ENCODE measurements around the gene CDCP1.

The CDCP1 gene

DNA sequence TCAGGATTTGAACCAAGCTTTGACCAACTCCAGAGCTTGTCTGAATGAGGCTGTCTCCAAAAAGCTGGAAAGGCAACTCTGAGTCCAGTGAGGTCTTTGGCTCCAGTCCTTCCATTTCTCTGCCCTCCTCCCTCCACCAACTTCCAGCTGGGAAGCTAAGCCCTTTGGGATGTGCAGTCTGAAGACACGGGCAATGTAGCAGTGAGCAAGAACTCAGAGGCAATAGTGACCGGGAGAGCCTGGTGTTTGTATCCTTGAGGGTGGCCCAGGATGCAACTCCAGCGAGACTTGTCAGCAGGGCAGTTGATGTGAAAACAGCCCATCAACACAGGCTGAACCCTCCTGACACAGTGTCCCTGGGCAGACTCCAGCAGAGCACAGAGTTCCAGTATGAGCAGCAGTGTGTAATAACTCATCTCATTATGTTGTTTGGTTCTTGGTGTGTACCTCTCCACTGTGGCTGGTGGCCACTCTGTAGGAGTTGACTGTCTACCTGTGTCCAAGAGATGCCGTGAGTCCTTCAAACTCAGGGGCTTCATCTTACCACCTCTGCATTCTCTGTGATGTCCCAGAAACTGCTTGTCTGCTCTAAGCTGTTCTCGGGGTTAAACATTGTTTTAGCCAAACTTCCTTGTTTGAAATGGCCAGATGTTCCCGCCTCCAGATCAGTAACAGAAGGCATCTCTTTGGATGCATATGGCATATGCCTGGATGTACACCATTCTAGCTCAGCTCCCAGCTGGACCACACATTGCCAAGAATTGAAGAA, 6.6 kb downstream of the CDCP1 start:
- peaks cover 97% of the 10 kb centered on the region for H3K4me1 ChIP-seq (ENCODE audit: insufficient read depth, poor library complexity, severe bottlenecking)
- H3K27ac ChIP-seq (ENCODE audit: poor library complexity, severe bottlenecking): peak overlapping the region; percentile 100
- no peak for DNase-seq (ENCODE audit: low spot score)
- H3K9me3 ChIP-seq (ENCODE audit: severe bottlenecking): no peaks in the 10 kb centered on the region
- ATAC-seq (ENCODE audit: low read depth): no peak; the same call in 2 of the 3 replicates
- TF ChIP-seq, protein P1, sequence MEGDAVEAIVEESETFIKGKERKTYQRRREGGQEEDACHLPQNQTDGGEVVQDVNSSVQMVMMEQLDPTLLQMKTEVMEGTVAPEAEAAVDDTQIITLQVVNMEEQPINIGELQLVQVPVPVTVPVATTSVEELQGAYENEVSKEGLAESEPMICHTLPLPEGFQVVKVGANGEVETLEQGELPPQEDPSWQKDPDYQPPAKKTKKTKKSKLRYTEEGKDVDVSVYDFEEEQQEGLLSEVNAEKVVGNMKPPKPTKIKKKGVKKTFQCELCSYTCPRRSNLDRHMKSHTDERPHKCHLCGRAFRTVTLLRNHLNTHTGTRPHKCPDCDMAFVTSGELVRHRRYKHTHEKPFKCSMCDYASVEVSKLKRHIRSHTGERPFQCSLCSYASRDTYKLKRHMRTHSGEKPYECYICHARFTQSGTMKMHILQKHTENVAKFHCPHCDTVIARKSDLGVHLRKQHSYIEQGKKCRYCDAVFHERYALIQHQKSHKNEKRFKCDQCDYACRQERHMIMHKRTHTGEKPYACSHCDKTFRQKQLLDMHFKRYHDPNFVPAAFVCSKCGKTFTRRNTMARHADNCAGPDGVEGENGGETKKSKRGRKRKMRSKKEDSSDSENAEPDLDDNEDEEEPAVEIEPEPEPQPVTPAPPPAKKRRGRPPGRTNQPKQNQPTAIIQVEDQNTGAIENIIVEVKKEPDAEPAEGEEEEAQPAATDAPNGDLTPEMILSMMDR (IDR thresholded peaks at IDR 0.05; ENCODE audit: poor library complexity, severe bottlenecking): no peak
- H3K4me3 ChIP-seq (ENCODE audit: severe bottlenecking): no peak overlapping the region
- peaks cover 62% of the 10 kb centered on the region for H3K36me3 ChIP-seq (ENCODE audit: low read depth)
- no peaks in the 10 kb centered on the region for H3K27me3 ChIP-seq (ENCODE audit: insufficient read depth, poor library complexity, severe bottlenecking)

DNA sequence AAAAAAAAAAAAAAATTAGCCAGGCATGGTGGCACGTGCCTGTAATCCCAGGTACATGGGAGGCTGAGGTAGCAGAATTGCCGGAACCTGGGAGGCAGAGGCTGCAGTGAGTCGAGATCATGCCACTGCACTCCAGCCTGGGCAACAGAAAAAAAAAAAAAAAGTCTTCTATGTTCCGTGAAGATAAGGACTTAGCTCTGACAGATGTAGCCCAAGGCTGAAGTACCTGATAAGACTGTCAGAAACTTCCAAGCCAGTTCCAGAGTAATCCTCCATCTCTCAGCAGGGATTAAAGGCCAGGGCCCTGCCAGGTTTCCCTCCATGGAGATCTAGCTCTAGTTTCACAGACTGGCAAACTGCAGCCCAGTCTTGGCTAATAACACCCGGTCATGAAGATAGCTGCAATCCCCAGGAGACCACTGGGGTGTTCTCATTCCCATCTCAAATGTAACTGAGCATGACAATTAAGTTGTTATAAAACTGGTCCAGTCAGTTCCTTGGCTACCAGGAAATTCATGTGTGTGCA, 8.5 kb downstream of the CDCP1 start:
- TF ChIP-seq, protein P1 (IDR thresholded peaks at IDR 0.05; ENCODE audit: poor library complexity, severe bottlenecking): no peak
- DNase-seq (ENCODE audit: low spot score): no peak
- Histone ChIP-seq H3K9me3 (ENCODE audit: severe bottlenecking) (no peaks in the 10 kb centered on the region), H3K4me1 (ENCODE audit: insufficient read depth, poor library complexity, severe bottlenecking) (peaks cover 91% of the 10 kb centered on the region), H3K27me3 (ENCODE audit: insufficient read depth, poor library complexity, severe bottlenecking) (no peaks in the 10 kb centered on the region), H3K27ac (ENCODE audit: poor library complexity, severe bottlenecking) (peak overlapping the region; percentile 100), H3K4me3 (ENCODE audit: severe bottlenecking) (no peak overlapping the region), H3K36me3 (ENCODE audit: low read depth) (peaks cover 57% of the 10 kb centered on the region)
- no peak for ATAC-seq (ENCODE audit: low read depth)

DNA sequence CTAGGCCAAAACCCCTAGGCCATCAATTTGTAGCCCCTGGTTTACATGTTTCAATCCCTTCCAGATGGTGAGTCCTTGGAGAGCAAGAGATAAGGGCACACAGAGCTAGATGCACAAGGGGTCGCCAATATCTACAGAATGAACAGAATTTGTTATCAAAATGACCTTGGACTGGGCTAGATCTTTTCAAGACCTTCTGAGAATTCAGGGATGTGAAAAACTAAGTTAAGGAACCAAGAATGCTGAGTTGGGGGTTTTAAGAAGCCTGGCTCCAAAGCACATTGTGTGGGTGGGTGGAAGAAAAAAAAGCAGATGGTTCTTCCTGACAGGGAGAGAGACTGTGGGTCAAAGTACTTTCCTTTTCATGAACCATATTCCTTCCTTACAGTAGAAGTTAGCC, 10.2 kb downstream of the CDCP1 start:
- Histone ChIP-seq H3K27ac (ENCODE audit: poor library complexity, severe bottlenecking) (peak overlapping the region; percentile 100), H3K4me1 (ENCODE audit: insufficient read depth, poor library complexity, severe bottlenecking) (peaks cover 91% of the 10 kb centered on the region), H3K4me3 (ENCODE audit: severe bottlenecking) (no peak overlapping the region), H3K27me3 (ENCODE audit: insufficient read depth, poor library complexity, severe bottlenecking) (no peaks in the 10 kb centered on the region), H3K9me3 (ENCODE audit: severe bottlenecking) (no peaks in the 10 kb centered on the region), H3K36me3 (ENCODE audit: low read depth) (peaks cover 63% of the 10 kb centered on the region)
- no peak for DNase-seq (ENCODE audit: low spot score)
- TF ChIP-seq, protein P1 (IDR thresholded peaks at IDR 0.05; ENCODE audit: poor library complexity, severe bottlenecking): no peak
- no peak for ATAC-seq (ENCODE audit: low read depth)

DNA sequence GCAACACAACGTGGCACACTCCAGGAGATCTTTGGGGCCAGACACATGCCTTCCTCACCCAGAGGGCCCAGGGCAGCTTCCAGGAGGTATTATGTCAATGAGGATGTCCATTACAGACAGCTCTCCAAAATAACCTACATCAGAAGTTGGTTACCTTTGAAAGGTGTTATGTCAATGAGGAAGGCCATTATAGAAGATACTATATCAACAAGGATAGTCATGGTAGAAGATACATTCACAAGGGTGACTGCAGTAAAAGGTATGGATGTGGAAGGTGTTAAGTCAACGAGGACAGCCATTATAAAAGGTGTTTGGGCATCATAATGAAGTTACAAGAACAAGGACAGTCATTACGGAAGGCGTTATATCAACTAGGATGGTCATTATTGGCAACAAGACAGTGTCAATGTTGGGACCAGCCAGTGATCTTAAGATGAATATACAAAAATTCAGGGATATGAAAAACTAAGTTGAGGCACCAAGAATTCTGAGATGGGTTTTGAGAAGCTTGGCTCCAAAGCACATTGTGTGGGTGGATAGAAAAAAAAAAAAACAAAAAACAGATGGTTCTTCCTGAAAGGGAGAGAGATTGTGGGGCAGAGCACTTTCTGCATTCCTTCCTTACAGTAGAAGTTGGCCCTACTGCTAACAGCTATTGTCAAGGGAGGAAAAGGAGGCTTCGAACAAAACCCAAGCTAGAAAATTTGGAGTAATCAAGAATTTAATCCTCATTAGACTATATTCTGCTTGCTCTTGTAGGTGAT, 11.2 kb downstream of the CDCP1 start:
- H3K27me3 ChIP-seq (ENCODE audit: insufficient read depth, poor library complexity, severe bottlenecking): no peaks in the 10 kb centered on the region
- peaks cover 90% of the 10 kb centered on the region for H3K4me1 ChIP-seq (ENCODE audit: insufficient read depth, poor library complexity, severe bottlenecking)
- TF ChIP-seq, protein P1 (IDR thresholded peaks at IDR 0.05; ENCODE audit: poor library complexity, severe bottlenecking): no peak
- no peaks in the 10 kb centered on the region for H3K9me3 ChIP-seq (ENCODE audit: severe bottlenecking)
- H3K36me3 ChIP-seq (ENCODE audit: low read depth): peaks cover 64% of the 10 kb centered on the region
- ATAC-seq (ENCODE audit: low read depth) (no peak), DNase-seq (ENCODE audit: low spot score) (no peak)
- peak overlapping the region; percentile 100 for H3K27ac ChIP-seq (ENCODE audit: poor library complexity, severe bottlenecking)
- no peak overlapping the region for H3K4me3 ChIP-seq (ENCODE audit: severe bottlenecking)

Data from RWPE2 (cell line).